ENCODE data around the gene SPATA24.
"Not testable (repeated sequence)": the region's sequence is repeated elsewhere in the genome, so short reads cannot be mapped to it uniquely, and the experiment has no call there.

The SPATA24 gene

GRCh38 chr5:139360384-139360783 lies 43.5 kb downstream of the SPATA24 start:
- H3K4me1 ChIP-seq (ENCODE audit: insufficient read depth, low read length) = no peaks in the 10 kb centered on the region
- H3K9ac ChIP-seq (ENCODE audit: low read depth, low read length) = no peak overlapping the region
- H3K4me3 ChIP-seq (ENCODE audit: low read length) = no peak overlapping the region
- no peaks in the 10 kb centered on the region for H3K27me3 ChIP-seq (ENCODE audit: insufficient read depth, low read length)
- H3K27ac ChIP-seq (ENCODE audit: low read depth, low read length) = no peak overlapping the region
- H3K9me3 ChIP-seq (ENCODE audit: insufficient read depth, low read depth, low read length) = no peaks in the 10 kb centered on the region
- WGBS = 92% methylated on average over 4 of the region's 4 CpGs
- peaks cover 37% of the 10 kb centered on the region for H3K36me3 ChIP-seq (ENCODE audit: insufficient read depth, low read length)

- H3K9me3 ChIP-seq (ENCODE audit: insufficient read depth, low read depth, low read length) = no peaks in the 10 kb centered on the region
- H3K27ac ChIP-seq (ENCODE audit: low read depth, low read length) = no peak overlapping the region
- H3K4me1 ChIP-seq (ENCODE audit: insufficient read depth, low read length) = no peaks in the 10 kb centered on the region
- no peak overlapping the region for H3K9ac ChIP-seq (ENCODE audit: low read depth, low read length)
- peaks cover 32% of the 10 kb centered on the region for H3K36me3 ChIP-seq (ENCODE audit: insufficient read depth, low read length)
- no peak overlapping the region for H3K4me3 ChIP-seq (ENCODE audit: low read length)
- no peaks in the 10 kb centered on the region for H3K27me3 ChIP-seq (ENCODE audit: insufficient read depth, low read length)
Measured at GRCh38 chr5:139358064-139358463, 45.8 kb downstream of the SPATA24 start.

GRCh38 chr5:139355900-139356299 lies 48.0 kb downstream of the SPATA24 start:
- H3K4me3 ChIP-seq (ENCODE audit: low read length); H3K27ac ChIP-seq (ENCODE audit: low read depth, low read length); H3K9me3 ChIP-seq (ENCODE audit: insufficient read depth, low read depth, low read length); H3K9ac ChIP-seq (ENCODE audit: low read depth, low read length); H3K27me3 ChIP-seq (ENCODE audit: insufficient read depth, low read length); H3K4me1 ChIP-seq (ENCODE audit: insufficient read depth, low read length): not testable (repeated sequence)
- WGBS = 98% methylated on average over 8 of the region's 8 CpGs
- H3K36me3 ChIP-seq (ENCODE audit: insufficient read depth, low read length) = peaks cover 35% of the 10 kb centered on the region

GRCh38 chr5:139354186-139354585 lies 49.7 kb downstream of the SPATA24 start:
- WGBS = 94% methylated on average over 3 of the region's 3 CpGs
- Histone ChIP-seq H3K4me1 (ENCODE audit: insufficient read depth, low read length) (no peaks in the 10 kb centered on the region), H3K27ac (ENCODE audit: low read depth, low read length) (no peak overlapping the region), H3K4me3 (ENCODE audit: low read length) (no peak overlapping the region), H3K36me3 (ENCODE audit: insufficient read depth, low read length) (peaks cover 35% of the 10 kb centered on the region), H3K27me3 (ENCODE audit: insufficient read depth, low read length) (no peaks in the 10 kb centered on the region), H3K9me3 (ENCODE audit: insufficient read depth, low read depth, low read length) (no peaks in the 10 kb centered on the region), H3K9ac (ENCODE audit: low read depth, low read length) (no peak overlapping the region)

- not testable (repeated sequence) for H3K4me3 ChIP-seq (ENCODE audit: low read length); H3K9ac ChIP-seq (ENCODE audit: low read depth, low read length); H3K27ac ChIP-seq (ENCODE audit: low read depth, low read length); H3K27me3 ChIP-seq (ENCODE audit: insufficient read depth, low read length); H3K9me3 ChIP-seq (ENCODE audit: insufficient read depth, low read depth, low read length); H3K4me1 ChIP-seq (ENCODE audit: insufficient read depth, low read length)
- WGBS = 96% methylated on average over 8 of the region's 9 CpGs
- H3K36me3 ChIP-seq (ENCODE audit: insufficient read depth, low read length) = peaks cover 24% of the 10 kb centered on the region
Measured at GRCh38 chr5:139347863-139348262, 56.0 kb downstream of the SPATA24 start.

All from HUES64 (cell line).